ENCODE data around the gene IP6K1.
"Not testable (repeated sequence)": the region's sequence is repeated elsewhere in the genome, so short reads cannot be mapped to it uniquely, and the experiment has no call there.

IP6K1 gene

GRCh38 chr3:49761661-49762060 is 24.7 kb downstream of the IP6K1 start:
- no peak for DNase-seq

DNA sequence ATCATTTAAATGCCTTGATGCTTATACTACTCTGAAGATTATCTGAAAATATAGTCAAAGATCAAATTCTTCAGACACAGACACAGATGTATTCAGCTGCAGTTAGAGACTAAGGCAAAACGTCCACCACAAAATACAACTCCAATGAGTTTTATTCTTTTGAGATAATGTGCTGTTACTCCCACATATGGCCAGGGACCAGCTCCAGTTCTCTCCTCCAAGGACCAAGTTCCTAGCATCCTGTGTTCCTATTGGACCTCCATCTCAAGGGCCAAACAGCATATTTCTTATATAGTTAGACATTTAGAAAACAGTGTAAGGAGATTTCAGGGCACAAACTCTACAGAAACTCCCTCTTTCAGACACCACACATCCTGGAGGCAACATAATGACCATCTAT is 27.1 kb downstream of the IP6K1 start:
- no peak for DNase-seq

GRCh38 chr3:49757197-49757596 is 29.1 kb downstream of the IP6K1 start:
- no peak for DNase-seq

- no peak for DNase-seq
These were observed 30.3 kb downstream of the IP6K1 start for GRCh38 chr3:49756036-49756435.

DNA sequence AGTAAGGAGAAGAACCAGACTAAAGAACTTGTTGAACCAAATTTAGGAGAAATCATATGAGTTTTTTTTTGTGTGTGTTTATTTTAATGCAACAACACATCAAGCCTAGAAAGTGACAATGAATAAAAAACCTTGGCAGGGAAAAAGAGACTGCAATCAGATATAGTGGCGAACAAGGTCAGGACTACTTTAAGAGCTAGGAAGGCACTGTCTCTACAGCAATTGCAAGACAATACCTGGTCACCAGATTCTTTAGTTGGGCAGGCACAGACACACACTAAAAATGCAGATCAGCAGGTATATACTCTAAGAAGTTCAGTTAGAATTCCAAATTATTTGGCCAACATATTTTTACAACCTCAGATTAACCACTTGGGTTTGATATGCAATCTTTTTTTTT is 31.8 kb downstream of the IP6K1 start:
- DNase-seq = no peak

- DNase-seq = no peak
These were observed 34.8 kb downstream of the IP6K1 start for GRCh38 chr3:49751501-49751900.

DNA sequence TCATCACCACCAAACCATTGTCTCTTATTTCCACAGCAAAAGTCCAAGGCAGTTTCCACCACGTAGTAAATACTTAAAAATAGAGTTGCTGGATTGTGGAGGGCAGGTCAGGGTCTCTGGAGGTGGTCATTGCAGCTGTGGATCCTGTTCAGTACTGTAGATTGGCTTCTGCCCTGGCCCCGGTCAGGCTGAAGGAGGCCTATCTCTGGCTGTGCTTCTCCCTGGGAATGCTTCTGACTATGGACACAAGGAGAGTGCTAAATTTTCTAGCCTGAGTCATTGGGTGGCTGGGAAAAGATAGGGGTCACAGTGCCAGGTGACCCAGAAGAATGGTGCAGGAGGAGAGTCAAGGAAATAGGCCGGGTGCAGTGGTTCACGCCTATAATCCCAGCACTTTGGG is 36.3 kb downstream of the IP6K1 start:
- DNase-seq = no peak

DNA sequence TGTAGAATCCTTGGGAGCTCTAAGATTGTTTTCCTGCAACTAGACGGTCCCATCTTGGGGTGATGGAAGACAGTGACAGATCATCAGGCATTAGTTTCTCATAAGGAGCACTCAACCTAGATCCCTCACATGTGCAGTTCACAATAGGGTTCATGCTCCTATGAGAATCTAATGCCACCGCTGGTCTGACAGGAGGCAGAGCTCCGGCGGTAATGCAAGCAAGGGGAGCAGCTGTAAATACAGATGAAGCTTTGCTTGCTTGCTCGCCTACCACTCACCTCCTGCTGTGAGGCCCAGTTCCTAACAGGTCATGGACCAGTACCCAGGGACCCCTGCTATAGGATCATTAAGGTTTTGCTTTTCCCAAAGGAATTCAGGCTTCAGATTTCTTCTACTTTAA is 37.5 kb downstream of the IP6K1 start:
- not testable (repeated sequence) for DNase-seq

DNA sequence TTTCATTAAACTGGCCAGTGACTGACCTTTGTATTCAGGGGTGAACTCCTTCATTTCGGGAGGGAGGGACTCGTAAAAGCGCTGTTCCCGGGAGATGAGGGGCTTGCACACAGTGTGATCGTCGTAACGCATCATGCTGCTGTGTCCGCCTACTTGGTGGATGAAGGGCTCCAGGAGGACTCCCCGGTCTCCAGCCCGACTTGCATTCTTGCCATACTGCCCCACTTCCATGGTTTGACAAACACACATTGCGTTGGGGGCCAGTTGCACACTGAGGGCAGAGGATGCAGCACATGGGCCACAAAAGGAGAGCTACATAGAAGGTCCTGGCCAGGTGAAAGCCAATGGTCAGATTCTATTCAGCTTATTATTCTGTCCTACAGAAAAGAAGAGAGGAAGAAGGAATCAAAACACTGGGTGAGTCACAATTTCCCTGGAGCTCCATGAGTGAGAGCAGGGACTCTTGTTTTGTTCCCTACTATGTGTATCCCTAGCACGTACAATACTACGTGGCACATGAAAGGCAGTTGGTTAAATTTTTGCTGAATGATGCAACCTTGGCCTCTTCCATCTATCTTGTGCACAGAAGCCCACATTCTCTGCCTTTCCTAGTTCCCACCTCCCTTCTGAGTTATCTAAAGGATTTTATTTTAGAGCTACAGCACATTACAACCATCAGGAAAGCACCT is 38.4 kb downstream of the IP6K1 start:
- no peak for DNase-seq

DNA sequence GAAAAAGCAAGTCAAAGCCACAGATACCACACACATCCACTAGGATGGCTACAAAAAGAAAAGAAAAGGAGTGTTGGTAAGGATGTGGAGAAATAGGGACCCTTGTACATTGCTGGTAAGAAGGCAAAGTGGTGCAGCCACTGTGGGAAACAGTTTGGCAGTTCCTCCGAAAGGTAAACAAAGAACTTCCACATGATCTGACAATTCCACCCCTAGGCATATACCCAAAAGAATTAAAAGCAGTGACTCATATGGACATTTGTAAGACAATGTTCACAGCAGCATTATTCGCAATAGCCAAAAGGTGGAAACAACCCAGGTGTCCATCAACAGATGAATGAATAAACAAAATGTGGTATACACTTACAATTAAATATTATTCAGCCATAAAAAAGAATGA is 40.4 kb downstream of the IP6K1 start:
- no peak for DNase-seq

DNA sequence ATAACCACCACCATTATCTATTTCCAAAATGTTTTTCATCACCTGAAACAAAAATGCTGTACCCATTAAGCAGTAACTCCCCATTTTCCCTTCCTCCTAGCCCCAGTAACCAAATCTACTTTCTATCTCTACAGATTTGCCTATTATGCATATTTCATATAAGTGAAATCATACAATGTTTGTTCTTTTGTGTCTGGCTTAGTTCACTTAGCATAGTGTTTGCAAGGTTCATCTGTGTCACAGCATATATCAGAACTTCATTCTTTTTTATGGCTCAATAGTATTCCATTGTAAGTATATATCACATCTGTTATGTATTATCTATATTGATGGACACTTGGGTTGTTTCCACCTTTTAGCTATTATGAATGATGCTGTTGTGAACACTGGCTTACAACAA is 45.9 kb downstream of the IP6K1 start:
- DNase-seq = no peak

DNA sequence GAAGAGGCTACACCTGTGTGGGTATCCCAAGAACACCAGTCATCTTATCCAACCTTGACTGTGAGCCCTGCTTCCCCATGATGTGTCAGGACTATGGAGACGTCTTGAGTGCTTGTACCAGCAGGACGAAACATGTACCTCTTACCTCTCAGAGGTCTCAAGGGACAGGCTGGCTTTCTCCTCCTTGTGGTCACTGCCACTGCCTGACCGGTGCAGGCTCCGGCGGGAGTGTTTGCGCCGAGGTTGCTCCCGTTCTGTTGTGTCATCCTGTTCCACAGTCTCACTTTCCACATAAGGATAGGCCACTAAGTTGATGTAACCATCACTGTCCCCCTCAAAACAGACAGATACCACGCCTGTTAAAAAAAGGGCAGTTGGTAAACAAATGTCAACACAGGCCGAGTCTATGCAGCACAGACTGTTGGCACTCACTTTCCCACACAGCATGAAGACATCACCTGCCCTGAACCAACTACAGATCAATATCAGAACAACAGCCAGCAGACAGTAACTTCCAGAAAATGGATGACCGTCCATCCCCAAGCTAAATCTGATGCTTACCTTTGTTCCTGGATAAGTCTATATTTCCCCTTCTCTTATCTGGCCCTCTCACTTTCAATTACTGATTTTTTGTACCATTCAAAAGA is 48.2 kb downstream of the IP6K1 start:
- DNase-seq = no peak

DNA sequence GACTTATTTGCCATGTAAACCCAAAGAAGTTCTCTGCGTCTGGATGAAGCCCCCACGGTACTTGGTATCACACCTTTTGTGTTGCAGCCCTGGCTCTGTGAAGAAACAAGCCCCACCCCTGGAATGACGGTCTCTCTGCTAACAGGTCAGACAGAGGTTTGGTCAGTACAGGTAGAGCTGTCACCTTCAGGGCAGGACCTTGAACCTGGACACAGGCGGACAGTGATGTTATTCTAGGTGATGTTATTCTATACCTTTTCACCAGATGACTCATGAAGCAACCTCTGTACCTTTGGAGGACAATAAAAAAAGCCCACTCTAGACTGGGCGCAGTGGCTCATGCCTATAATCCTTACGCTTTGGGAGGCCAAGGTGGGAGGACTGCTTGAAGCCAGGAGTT is 51.6 kb downstream of the IP6K1 start:
- DNase-seq = no peak

- no peak for DNase-seq
These were observed 52.8 kb downstream of the IP6K1 start for GRCh38 chr3:49733551-49733950.

DNA sequence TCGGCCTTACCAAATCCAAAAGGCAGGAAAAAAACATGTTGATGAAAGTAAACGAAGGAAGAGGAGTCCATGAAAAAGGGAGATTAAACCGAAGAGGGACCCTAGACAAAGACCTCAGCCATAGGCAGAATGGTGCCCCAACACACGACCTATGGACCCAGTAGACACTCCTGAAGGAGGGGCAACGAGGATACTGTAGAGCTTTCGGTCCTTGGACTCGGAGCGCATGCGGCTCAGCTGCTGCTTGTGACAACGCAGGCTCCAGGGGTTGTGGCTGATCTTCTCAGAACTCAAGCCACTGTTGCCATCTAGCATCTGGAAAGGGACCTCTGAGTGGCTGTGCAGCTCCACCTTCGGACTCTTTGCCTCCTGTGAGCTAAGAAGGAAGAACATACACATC is 53.7 kb downstream of the IP6K1 start:
- DNase-seq = no peak

GRCh38 chr3:49729966-49730609 is 56.3 kb downstream of the IP6K1 start:
- no peak for DNase-seq

DNA sequence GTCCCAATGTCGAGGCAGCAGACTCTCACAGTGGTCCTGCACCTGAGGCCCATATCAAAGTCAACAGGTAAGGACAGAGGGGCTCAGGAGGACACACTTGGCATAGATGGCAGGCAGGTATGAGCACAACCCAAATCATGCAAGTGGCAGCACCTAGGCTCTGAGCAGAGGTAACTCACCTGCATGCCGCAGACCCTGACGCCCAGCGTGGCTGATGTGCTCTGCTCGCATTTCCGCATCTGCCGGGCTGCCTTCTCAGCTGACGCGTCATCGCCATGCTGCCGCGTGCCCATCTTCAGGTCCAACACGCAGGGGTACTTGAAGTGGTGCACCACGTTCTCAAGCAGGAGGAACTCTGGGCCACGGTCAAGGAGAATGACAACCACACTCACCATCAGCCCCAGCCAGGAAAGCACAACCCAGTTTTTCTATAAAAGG is 58.4 kb downstream of the IP6K1 start:
- no peak for DNase-seq

DNA sequence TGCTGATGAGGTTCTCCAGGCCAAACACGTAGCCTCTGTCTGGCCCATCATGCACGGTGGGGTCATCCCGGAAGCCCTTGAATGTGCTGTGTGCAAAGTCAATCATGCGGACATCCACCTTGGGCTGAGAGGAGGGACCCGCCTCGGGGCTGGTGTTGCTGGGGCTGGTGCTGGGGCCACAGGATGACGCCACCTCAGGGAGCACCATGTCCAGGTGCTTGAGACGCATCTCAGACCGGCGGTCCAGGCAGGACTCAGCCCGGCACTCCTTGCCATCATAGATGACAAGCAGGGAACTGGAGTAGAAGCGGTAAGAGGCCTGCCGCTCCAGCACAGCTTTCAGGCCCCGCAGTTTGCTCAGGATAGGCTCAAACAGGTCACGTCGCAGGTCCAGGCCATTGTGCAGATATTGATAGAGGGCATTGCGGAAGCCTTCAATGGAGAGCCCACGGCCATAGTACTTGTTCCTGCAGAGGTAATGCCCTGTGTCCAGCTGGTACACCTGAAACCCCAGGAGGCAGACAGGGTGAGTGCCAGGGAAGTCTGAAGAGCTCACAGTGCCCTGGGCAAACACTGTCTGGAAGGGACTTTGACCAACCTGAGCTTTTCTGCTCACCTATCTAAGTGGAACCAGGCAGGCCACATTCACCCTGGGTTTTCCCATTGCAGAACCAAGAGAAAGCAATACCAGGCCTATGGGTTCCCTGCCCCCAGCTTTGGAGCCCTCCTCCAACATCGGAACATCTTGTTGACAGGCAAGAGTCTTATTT is 59.0 kb downstream of the IP6K1 start:
- no peak for DNase-seq

GRCh38 chr3:49725906-49726681 is 60.2 kb downstream of the IP6K1 start:
- DNase-seq = no peak

DNA sequence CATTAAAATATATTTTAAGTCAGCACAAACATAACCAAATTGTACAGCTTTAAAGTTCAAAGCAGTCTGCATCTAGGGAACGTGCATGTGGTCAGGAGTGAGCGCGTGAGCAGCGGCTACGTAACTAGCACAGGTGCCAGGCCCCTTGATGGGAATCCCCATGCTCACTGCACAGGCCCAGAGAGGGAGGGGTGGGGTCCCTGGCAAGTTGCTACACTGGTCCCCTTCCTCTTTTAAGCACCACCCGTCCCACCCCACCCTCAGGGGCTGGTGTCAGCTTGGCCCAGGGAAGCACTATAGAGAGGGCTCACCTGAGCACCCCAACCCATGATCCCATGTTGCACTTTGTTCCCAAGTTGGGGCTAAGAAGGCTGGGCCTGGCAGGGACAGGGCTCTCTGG is 61.8 kb downstream of the IP6K1 start:
- peak; percentile 44 for DNase-seq

- DNase-seq = peak; percentile 99
These were observed 62.5 kb downstream of the IP6K1 start, which contains the start of gene GMPPB for GRCh38 chr3:49723628-49724551. Gene GMPPB, minus strand, starts transcription at chr3:49723951. Its CDS starts 225 bp downstream, at chr3:49723726.

DNA sequence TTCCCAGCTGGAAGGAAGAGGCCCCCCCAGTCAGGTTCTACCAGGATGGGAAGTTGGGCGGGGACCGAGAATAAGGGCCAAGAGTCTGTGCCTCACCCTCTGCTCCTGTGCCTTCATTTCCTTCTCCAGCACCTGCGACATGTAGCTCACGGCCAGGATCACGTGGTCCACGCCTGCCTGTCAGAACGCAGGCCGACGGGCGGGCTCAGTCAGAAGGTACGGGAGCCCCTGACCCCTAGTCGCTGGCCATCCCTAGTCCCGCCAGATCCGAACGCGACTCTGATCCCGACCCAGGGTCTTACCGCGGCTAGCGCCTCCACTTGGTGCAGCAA is 63.1 kb downstream of the IP6K1 start:
- DNase-seq = peak; percentile 56

All from right hindlimb (tissue), 1 donor.